ENCODE measurements around the gene CARM1.

DNA sequence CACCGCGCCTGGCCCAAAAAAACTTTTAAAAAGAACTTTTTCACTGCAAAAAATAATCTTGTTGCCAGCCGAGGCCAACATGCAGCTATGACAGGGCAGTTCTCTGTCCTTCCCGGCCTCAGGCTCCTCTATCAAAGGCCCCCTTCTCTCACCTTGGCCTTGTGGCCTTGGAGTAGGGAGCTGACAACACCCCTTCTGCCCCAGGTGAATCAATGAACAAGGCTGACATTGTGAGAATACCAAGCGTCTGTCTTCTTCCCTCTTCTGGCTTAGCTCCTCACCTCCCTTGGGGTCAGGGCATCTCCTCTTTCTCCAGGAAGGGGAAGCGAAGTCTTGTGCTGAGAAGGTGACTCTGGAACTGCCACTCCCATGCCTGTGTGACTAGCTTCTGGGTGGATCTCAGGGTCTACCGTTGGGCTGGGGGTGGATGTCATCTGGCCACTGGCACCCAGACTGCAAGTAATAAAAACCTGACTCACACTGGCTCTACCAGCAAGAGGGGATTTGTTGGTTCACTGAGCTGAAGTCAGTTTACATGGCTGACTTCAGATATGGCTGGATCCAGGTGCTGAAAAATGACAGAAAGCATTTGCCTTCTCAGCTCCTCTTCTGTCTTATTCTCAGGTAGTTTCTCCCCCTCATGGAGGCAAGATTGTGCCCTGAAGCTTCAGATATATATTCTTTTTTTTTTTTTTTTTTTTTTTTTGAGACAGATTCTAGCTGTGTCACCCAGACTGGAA lies 16.8 kb upstream of the CARM1 start:
- TF ChIP-seq, protein P1, sequence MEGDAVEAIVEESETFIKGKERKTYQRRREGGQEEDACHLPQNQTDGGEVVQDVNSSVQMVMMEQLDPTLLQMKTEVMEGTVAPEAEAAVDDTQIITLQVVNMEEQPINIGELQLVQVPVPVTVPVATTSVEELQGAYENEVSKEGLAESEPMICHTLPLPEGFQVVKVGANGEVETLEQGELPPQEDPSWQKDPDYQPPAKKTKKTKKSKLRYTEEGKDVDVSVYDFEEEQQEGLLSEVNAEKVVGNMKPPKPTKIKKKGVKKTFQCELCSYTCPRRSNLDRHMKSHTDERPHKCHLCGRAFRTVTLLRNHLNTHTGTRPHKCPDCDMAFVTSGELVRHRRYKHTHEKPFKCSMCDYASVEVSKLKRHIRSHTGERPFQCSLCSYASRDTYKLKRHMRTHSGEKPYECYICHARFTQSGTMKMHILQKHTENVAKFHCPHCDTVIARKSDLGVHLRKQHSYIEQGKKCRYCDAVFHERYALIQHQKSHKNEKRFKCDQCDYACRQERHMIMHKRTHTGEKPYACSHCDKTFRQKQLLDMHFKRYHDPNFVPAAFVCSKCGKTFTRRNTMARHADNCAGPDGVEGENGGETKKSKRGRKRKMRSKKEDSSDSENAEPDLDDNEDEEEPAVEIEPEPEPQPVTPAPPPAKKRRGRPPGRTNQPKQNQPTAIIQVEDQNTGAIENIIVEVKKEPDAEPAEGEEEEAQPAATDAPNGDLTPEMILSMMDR (IDR thresholded peaks at IDR 0.05; ENCODE audit: low read length), result no peak
- no peak for TF ChIP-seq EZH2 (optimal IDR thresholded peaks at IDR 0.05; ENCODE audit: low read depth, low read length)

All from MM.1S (cell line).